SK-N-SH (cell line): ENCODE data around the gene MRGPRE. TPM values are rescaled to one million over a fixed set of nuclear protein-coding genes. Genes with fewer than 3 reads are reported as not detected.

ENCODE experiments used
- CTCF ChIA-PET: fragments of 300-600, 350-600 bp; formaldehyde crosslinking; extraction: SDS; loops from one replicate; lab custom pipeline; 2021; lab: Yijun Ruan, JAX
- POLR2A ChIA-PET: fragments of 350-600 bp; sonication (Branson Sonifier 250); formaldehyde crosslinking; extraction: SDS; loops from one replicate; lab custom pipeline; 2020; ENCODE audit warnings: antibody characterized with exemption, inconsistent platforms; lab: Yijun Ruan, JAX
- DNase-seq: peaks from one replicate; pipeline ENCODE4 v3.0.0; 2012
- H2AFZ ChIP-seq: fragments of 200-600 bp; sonication (generic); 2 replicates; pipeline ENCODE4 v1.8.1; 2016; ENCODE audit warnings: antibody characterized with exemption, mild to moderate bottlenecking, low read depth
- H3F3A ChIP-seq: fragments of 200-600 bp; sonication (generic); replicated peaks from 2 replicates; pipeline ENCODE3; 2016; ENCODE audit warnings: antibody characterized with exemption, mild to moderate bottlenecking; ENCODE audit not compliant: insufficient read depth
- H3K27ac ChIP-seq, 2 experiments: fragments of 200-500 bp in 1 of 2; fragments of 200-600 bp in 1 of 2; sonication (Bioruptor generic) in 1 of 2; sonication (generic), shearing (Covaris generic) in 1 of 2; 2 replicates each; pipeline versions ENCODE4 v1.5.1 to v1.6.1; 2014 to 2016; ENCODE audit warnings: low read depth in 2 of 2, inconsistent platforms in 1 of 2, low read length in 1 of 2, mild to moderate bottlenecking in 1 of 2, mixed read lengths in 1 of 2
- H3K27me3 ChIP-seq: fragments of 200-600 bp; sonication (generic), shearing (Covaris generic); 2 replicates; pipeline ENCODE4 v1.6.1; 2016; ENCODE audit warnings: mixed run types; ENCODE audit not compliant: insufficient read depth
- H3K36me3 ChIP-seq, 2 experiments: fragments of 200-500 bp in 1 of 2; fragments of 200-600 bp in 1 of 2; sonication (Bioruptor generic) in 1 of 2; sonication (generic) in 1 of 2; replicated peaks in 1 of 2; 2 replicates each; pipeline versions ENCODE3 to v1.5.1; 2014 to 2016; ENCODE audit warnings: low read length in 1 of 2, mild to moderate bottlenecking in 1 of 2; ENCODE audit not compliant: insufficient read depth in 2 of 2, control insufficient read depth in 1 of 2
- H3K4me1 ChIP-seq, 2 experiments: fragments of 200-500 bp in 1 of 2; fragments of 200-600 bp in 1 of 2; sonication (Bioruptor generic) in 1 of 2; sonication (generic), shearing (Covaris generic) in 1 of 2; 2 replicates each; pipeline versions ENCODE4 v1.5.1 to v1.6.1; 2014 to 2016; ENCODE audit warnings: low read depth in 1 of 2, low read length in 1 of 2, mixed run types in 1 of 2; ENCODE audit not compliant: insufficient read depth in 2 of 2, control insufficient read depth in 1 of 2
- H3K4me2 ChIP-seq: fragments of 200-600 bp; sonication (generic), shearing (Covaris generic); 2 replicates; pipeline ENCODE4 v1.6.1; 2017; ENCODE audit warnings: mixed run types
- H3K4me3 ChIP-seq, 2 experiments: fragments of 200-500 bp in 1 of 2; fragments of 200-600 bp in 1 of 2; sonication (Bioruptor generic) in 1 of 2; sonication (generic), shearing (Covaris generic) in 1 of 2; 2 replicates each; pipeline versions ENCODE4 v1.5.1 to v1.8.1; 2014 to 2016; ENCODE audit warnings: low read depth in 2 of 2, inconsistent platforms in 1 of 2, low read length in 1 of 2, mild to moderate bottlenecking in 1 of 2, mixed read lengths in 1 of 2, moderate library complexity in 1 of 2
- H3K79me2 ChIP-seq: fragments of 200-600 bp; sonication (generic); 2 replicates; pipeline ENCODE4 v1.8.1; 2017; ENCODE audit warnings: mild to moderate bottlenecking; ENCODE audit not compliant: insufficient read depth
- H3K9ac ChIP-seq: fragments of 200-600 bp; sonication (generic); 2 replicates; pipeline ENCODE4 v1.6.1; 2017; ENCODE audit warnings: mixed run types
- H3K9me2 ChIP-seq: fragments of 200-600 bp; sonication (generic); 2 replicates; pipeline ENCODE4 v1.6.1; 2017; ENCODE audit warnings: mixed run types
- H3K9me3 ChIP-seq: fragments of 200-600 bp; sonication (generic); 2 replicates; pipeline ENCODE4 v1.6.1; 2017; ENCODE audit warnings: mixed run types, mild to moderate bottlenecking, moderate library complexity
- H4K20me1 ChIP-seq: fragments of 200-600 bp; sonication (generic); 2 replicates; pipeline ENCODE4 v1.6.1; 2017; ENCODE audit warnings: mild to moderate bottlenecking, mixed run types; ENCODE audit not compliant: insufficient read depth
- CHD2 ChIP-seq: fragments of 150-350 bp; IDR thresholded peaks from 2 replicates; pipeline ENCODE4 v1.6.1; 2018; ENCODE audit warnings: low read length; ENCODE audit not compliant: partially characterized antibody
- ELF1 ChIP-seq: IDR thresholded peaks from 2 replicates; pipeline ENCODE4 v1.4.0; 2012
- EZH2phosphoT487 ChIP-seq: fragments of 200-600 bp; sonication (generic); IDR thresholded peaks from 2 replicates; pipeline ENCODE4 v1.6.1; 2017; ENCODE audit warnings: low read depth, mixed run types, mild to moderate bottlenecking, antibody characterized with exemption, moderate library complexity, borderline replicate concordance
- FOSL2 ChIP-seq: IDR thresholded peaks from 2 replicates; pipeline ENCODE4 v1.4.0; 2012; ENCODE audit warnings: low read depth, mild to moderate bottlenecking, moderate library complexity, borderline replicate concordance
- FOXJ3 ChIP-seq: sonication (generic); formaldehyde crosslinking; IDR thresholded peaks from 2 replicates; pipeline ENCODE4 v1.5.1; 2020; ENCODE audit warnings: mild to moderate bottlenecking, missing genetic modification reagents
- GABPA ChIP-seq: IDR thresholded peaks from 2 replicates; pipeline ENCODE4 v1.4.0; 2012; ENCODE audit warnings: low read depth, mild to moderate bottlenecking
- MXI1 ChIP-seq: IDR thresholded peaks from 2 replicates; pipeline ENCODE4 v1.6.1; 2012; ENCODE audit warnings: mild to moderate bottlenecking, low read depth, low read length, improper control_type of control experiment
- RAD21 ChIP-seq: IDR thresholded peaks from 2 replicates; pipeline ENCODE4 v1.6.1; 2012; ENCODE audit warnings: mild to moderate bottlenecking, low read length
- RCOR1 ChIP-seq: fragments of 150-350 bp; IDR thresholded peaks from 2 replicates; pipeline ENCODE4 v1.6.1; 2017; ENCODE audit warnings: antibody characterized with exemption, low read length
- RXRA ChIP-seq: IDR thresholded peaks from 2 replicates; pipeline ENCODE4 v1.4.0; 2012; ENCODE audit warnings: low read depth, mild to moderate bottlenecking, borderline replicate concordance
- SIN3A ChIP-seq: IDR thresholded peaks from 2 replicates; pipeline ENCODE4 v1.6.1; 2012; ENCODE audit warnings: low read depth, mild to moderate bottlenecking, low read length, moderate library complexity, borderline replicate concordance
- SMC3 ChIP-seq: IDR thresholded peaks from 2 replicates; pipeline ENCODE4 v1.6.1; 2012; ENCODE audit warnings: low read depth, low read length, improper control_type of control experiment
- TEAD4 ChIP-seq: IDR thresholded peaks from 2 replicates; pipeline ENCODE4 v1.4.0; 2012; ENCODE audit warnings: mild to moderate bottlenecking, borderline replicate concordance; ENCODE audit not compliant: insufficient read depth
- WGBS: methylation state at CpG from one replicate; pipeline ENCODE4 v1.1.6; 2017; ENCODE audit warnings: low lambda C conversion rate; 5-methylcytosine and 5-hydroxymethylcytosine counted together
- polyA plus RNA-seq, 3 experiments: library from polyadenylated mRNA; depleted of rRNA; stranded (reverse); fragments of >200 nt; gene quantifications; 2 replicates each; pipeline ENCODE4 v1.2.3, GENCODE V29; 2012
- TF ChIP-seq, protein P1 (sequence below): IDR thresholded peaks from 2 replicates; pipeline ENCODE4 v1.4.0; 2012; ENCODE audit warnings: low read depth, borderline replicate concordance
- TF ChIP-seq, protein P2 (sequence below): IDR thresholded peaks from 2 replicates; pipeline ENCODE4 v1.6.1; 2012; ENCODE audit warnings: mild to moderate bottlenecking, low read depth, low read length, moderate library complexity
- TF ChIP-seq, protein P3 (sequence below): IDR thresholded peaks from 2 replicates; pipeline ENCODE4; 2012

The MRGPRE gene
- polyA plus RNA-seq, 1 of the 3 experiments (the other 2 are of a cell fraction) = not detected

DNA sequence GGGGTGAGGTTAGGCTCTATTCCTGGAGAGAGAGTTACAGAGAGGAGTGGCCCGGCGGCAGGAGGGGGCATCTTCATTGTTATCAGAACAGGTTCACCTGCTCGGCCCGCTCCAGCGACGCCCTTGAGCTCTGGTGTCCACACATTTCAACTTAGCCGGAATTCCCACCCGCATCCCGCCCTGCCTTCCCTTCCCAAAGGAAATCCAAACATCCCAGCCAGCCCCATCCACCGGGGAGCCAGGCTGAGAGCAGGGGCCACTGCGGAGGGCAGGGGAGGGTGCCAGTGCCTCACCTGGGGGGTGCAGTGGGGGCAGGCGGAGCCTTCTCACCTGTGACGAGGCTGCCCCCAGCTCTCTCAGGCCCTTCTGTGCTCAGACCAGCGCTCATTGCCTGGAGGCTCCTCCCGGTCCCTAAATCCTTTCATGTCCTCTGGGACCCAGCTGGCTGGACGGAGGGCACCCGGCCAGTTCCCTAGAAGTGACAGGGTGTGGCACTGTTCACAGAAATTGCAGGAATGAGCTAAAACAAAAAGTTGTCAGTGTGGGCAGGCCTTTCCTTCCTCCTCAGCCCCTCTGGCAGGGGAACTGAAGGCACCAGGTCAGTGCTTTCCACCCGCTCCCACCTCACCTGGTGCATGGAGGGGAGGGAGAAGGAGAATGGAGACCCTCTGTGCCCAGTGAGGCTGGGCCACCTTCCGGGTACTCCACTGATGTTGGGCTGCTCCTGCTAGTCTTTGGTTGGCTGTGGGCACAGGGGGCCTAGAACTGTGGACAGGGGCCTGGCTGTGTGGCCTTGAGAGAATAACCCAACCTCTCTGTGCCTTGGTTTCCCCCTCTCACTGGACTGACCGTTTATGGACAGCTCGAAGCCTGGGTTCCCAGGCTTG, 11.5 kb downstream of the MRGPRE start:
- WGBS = 57% methylated on average over 14 of the region's 21 CpGs
- Histone ChIP-seq H3K4me1 (no peaks in the 10 kb centered on the region; a peak in 1 of 4 replicates), H3K9ac (no peak overlapping the region), H3K4me3 (no peak overlapping the region), H3K9me3 (no peaks in the 10 kb centered on the region), H3K27ac (no peak overlapping the region), H2AFZ (no peak overlapping the region), H3F3A (no peaks in the 10 kb centered on the region), H3K36me3 (no peaks in the 10 kb centered on the region), H3K27me3 (no peaks in the 10 kb centered on the region), H3K4me2 (no peak overlapping the region), H3K9me2 (no peaks in the 10 kb centered on the region), H4K20me1 (no peaks in the 10 kb centered on the region), H3K79me2 (no peaks in the 10 kb centered on the region)
- ChIA-PET POLR2A (no interaction called here), CTCF (interaction anchor here (0.7 to 3.9 kb wide), 8 partner anchors 25 to 688 kb away, joined by 3 to 27 read pairs (median 3); no protein-coding TSS in a partner anchor)
- peak; percentile 24 for DNase-seq
- no peak for TF ChIP-seq RAD21
- no peak for TF ChIP-seq TEAD4
- no peak for TF ChIP-seq ELF1
- no peak for TF ChIP-seq SIN3A
- TF ChIP-seq CHD2 = no peak
- TF ChIP-seq MXI1 = no peak

DNA sequence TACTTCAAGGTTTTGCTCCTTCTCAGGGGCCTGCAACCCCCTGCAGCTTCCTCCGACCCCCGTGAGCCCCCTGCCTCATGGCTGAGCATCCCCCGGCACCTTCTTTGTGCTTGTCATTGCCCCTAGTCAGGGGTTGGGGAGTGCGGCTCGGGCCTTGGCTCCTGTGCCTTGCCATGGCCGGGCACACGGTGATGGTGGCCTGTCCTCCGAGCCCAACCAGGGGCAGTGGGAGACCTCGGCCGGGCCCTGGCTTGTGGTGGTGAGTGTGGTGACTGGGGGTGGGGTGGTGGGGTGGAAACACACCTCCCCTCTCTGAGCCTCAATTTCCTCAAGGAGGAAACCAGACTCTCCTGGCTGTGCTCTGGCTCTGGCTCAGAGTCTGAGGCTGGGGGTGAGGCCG, 12.1 kb downstream of the MRGPRE start:
- Histone ChIP-seq H3K4me1 (no peaks in the 10 kb centered on the region; a peak in 1 of 4 replicates), H4K20me1 (no peaks in the 10 kb centered on the region), H3K9me3 (no peaks in the 10 kb centered on the region), H3K27me3 (no peaks in the 10 kb centered on the region), H3K27ac (no peak overlapping the region), H3K4me3 (no peak overlapping the region), H3K9me2 (no peaks in the 10 kb centered on the region), H3K36me3 (no peaks in the 10 kb centered on the region), H3K4me2 (no peak overlapping the region), H3F3A (no peaks in the 10 kb centered on the region), H2AFZ (no peak overlapping the region), H3K79me2 (no peaks in the 10 kb centered on the region), H3K9ac (no peak overlapping the region)
- CTCF ChIA-PET = interaction anchor here (0.8 to 3.9 kb wide), 4 partner anchors 8 to 183 kb away, joined by 3 to 27 read pairs (median 9); no protein-coding TSS in a partner anchor
- DNase-seq = peak; percentile 23
- 49% methylated on average over 4 of the region's 11 CpGs for WGBS
- POLR2A ChIA-PET = no interaction called here
- TF ChIP-seq ELF1 = no peak
- TF ChIP-seq, protein P1, sequence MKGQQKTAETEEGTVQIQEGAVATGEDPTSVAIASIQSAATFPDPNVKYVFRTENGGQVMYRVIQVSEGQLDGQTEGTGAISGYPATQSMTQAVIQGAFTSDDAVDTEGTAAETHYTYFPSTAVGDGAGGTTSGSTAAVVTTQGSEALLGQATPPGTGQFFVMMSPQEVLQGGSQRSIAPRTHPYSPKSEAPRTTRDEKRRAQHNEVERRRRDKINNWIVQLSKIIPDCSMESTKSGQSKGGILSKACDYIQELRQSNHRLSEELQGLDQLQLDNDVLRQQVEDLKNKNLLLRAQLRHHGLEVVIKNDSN = no peak
- TF ChIP-seq, protein P2, sequence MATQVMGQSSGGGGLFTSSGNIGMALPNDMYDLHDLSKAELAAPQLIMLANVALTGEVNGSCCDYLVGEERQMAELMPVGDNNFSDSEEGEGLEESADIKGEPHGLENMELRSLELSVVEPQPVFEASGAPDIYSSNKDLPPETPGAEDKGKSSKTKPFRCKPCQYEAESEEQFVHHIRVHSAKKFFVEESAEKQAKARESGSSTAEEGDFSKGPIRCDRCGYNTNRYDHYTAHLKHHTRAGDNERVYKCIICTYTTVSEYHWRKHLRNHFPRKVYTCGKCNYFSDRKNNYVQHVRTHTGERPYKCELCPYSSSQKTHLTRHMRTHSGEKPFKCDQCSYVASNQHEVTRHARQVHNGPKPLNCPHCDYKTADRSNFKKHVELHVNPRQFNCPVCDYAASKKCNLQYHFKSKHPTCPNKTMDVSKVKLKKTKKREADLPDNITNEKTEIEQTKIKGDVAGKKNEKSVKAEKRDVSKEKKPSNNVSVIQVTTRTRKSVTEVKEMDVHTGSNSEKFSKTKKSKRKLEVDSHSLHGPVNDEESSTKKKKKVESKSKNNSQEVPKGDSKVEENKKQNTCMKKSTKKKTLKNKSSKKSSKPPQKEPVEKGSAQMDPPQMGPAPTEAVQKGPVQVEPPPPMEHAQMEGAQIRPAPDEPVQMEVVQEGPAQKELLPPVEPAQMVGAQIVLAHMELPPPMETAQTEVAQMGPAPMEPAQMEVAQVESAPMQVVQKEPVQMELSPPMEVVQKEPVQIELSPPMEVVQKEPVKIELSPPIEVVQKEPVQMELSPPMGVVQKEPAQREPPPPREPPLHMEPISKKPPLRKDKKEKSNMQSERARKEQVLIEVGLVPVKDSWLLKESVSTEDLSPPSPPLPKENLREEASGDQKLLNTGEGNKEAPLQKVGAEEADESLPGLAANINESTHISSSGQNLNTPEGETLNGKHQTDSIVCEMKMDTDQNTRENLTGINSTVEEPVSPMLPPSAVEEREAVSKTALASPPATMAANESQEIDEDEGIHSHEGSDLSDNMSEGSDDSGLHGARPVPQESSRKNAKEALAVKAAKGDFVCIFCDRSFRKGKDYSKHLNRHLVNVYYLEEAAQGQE = no peak
- TF ChIP-seq, protein P3, sequence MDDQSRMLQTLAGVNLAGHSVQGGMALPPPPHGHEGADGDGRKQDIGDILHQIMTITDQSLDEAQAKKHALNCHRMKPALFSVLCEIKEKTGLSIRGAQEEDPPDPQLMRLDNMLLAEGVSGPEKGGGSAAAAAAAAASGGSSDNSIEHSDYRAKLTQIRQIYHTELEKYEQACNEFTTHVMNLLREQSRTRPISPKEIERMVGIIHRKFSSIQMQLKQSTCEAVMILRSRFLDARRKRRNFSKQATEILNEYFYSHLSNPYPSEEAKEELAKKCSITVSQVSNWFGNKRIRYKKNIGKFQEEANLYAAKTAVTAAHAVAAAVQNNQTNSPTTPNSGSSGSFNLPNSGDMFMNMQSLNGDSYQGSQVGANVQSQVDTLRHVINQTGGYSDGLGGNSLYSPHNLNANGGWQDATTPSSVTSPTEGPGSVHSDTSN = no peak
- no peak for TF ChIP-seq RCOR1
- no peak for TF ChIP-seq EZH2phosphoT487
- no peak for TF ChIP-seq SMC3
- TF ChIP-seq RXRA = no peak
- no peak for TF ChIP-seq FOXJ3
- no peak for TF ChIP-seq GABPA
- TF ChIP-seq FOSL2 = no peak
